Measurements from ENCODE around the gene SLX9. TPM values are rescaled to one million over a fixed set of nuclear protein-coding genes. Genes with fewer than 3 reads are reported as not detected.
A peak's percentile ranks its signal among the peaks of the same experiment; 100 is the strongest.

The SLX9 gene
- polyA plus RNA-seq, 6 donors from 2014 or later, result 7.8 to 14.2 (median 12.3) TPM

DNA sequence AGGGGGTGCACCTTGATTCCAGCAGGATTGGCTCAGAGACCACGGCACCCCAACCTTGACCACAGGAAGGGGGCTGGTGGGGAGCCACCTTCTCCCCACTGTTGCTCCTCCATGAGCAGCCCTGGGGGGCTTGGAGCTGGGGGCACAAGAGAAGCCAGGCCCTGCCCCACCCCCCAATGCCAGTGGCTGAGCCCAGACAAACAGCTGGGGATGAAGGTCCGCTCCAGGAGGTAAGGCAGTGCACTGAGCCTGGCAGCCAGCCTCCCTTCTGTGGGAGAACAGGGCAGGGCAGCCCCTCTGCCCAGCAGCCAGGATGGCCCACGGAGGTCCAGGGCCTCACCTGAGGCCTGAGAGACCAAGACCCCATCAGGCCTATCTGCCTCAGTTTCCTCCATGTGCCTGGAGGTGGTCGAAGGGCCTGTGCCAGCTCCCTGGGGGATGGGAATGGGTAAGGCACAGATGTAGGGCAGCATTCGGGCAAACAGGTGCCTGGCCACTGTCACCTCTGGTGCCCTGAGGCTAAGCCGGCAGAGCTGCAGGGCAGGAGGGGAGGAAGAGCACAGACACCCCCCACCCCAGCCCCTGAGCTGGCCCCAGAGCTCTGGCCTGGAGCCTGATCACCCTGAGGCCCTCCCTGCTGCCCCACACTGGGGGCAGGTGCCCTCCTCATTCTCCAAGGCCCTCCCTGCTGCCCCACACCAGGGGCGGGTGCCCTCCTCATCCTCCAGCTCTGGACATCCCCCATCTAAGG is 26.2 kb upstream of the SLX9 start:
- H3K27me3 Mint-ChIP-seq, result no peaks in the 10 kb centered on the region
- H3K4me1 Mint-ChIP-seq, result peaks cover 56 to 90% (median 87%) of the 10 kb centered on the region in 3 donors
- no peak for DNase-seq
- no peaks in the 10 kb centered on the region for H3K9me3 Mint-ChIP-seq
- peak overlapping the region; percentile 67 to 92 (median 83) for H3K4me3 Mint-ChIP-seq
- no peak for ATAC-seq (ENCODE audit: low read depth in 2 of 2)
- peaks cover 5 to 8% of the 10 kb centered on the region in 2 donors for H3K36me3 Mint-ChIP-seq
- H3K27ac Mint-ChIP-seq, result peak overlapping the region; percentile 91 to 96 (median 93)

GRCh38 chr21:44914176-44914874 is 25.5 kb upstream of the SLX9 start:
- ATAC-seq (ENCODE audit: low read depth in 2 of 2) (peak; percentile 58 to 74), DNase-seq (peak; percentile 55)
- Mint-ChIP-seq H3K27ac (peak overlapping the region; percentile 91 to 96 (median 93)), H3K4me3 (peak overlapping the region; percentile 67 to 92 (median 83)), H3K9me3 (no peaks in the 10 kb centered on the region), H3K27me3 (no peaks in the 10 kb centered on the region), H3K4me1 (peaks cover 50 to 88% (median 84%) of the 10 kb centered on the region in 3 donors), H3K36me3 (peaks cover 1 to 3% of the 10 kb centered on the region in 2 donors)

DNA sequence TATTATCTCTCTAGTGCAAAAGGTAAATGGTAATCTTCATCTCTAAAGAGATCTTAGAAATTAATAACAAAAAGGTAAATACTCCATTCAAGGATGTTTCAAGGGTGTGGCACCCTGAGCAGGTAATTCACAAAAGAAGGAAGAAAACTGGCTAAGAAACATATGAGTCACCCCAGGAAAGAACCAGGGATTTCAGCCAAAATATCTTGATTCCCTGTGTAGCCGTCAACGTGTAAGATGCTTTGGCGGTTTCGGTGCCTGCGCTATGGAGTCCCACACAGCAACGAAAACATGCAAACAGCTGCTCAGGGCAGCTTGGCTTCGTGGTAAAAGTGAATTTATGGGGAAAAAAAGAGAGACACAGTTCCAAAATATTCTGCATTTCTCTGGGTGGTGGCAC is 22.9 kb upstream of the SLX9 start:
- H3K27me3 Mint-ChIP-seq, result no peaks in the 10 kb centered on the region
- no peak for DNase-seq

GRCh38 chr21:44917446-44918106 is 22.3 kb upstream of the SLX9 start:
- peaks cover 0 to 16% of the 10 kb centered on the region in 2 donors for H3K36me3 Mint-ChIP-seq
- H3K4me1 Mint-ChIP-seq, result peaks cover 49 to 89% (median 78%) of the 10 kb centered on the region in 3 donors
- H3K4me3 Mint-ChIP-seq, result peak overlapping the region; percentile 69 to 97 (median 86)
- no peaks in the 10 kb centered on the region for H3K27me3 Mint-ChIP-seq
- DNase-seq (no peak), ATAC-seq (ENCODE audit: low read depth in 2 of 2) (no peak)
- H3K27ac Mint-ChIP-seq, result peak overlapping the region in 4 of 6 donors; percentile 76 to 90 (median 79)
- peaks cover 0 to 2% (median 0%) of the 10 kb centered on the region in 7 donors for H3K9me3 Mint-ChIP-seq

More for the DNA sequence above, 22.9 kb upstream of the SLX9 start:
- peak overlapping the region in 7 of 8 donors; percentile 58 to 97 (median 83) for H3K4me3 Mint-ChIP-seq
- peak overlapping the region in 3 of 6 donors; percentile 67 to 86 (median 76) for H3K27ac Mint-ChIP-seq
- peaks cover 0 to 2% (median 0%) of the 10 kb centered on the region in 7 donors for H3K9me3 Mint-ChIP-seq
- no peak for ATAC-seq (ENCODE audit: low read depth in 2 of 2)
- peaks cover 55 to 88% (median 77%) of the 10 kb centered on the region in 3 donors for H3K4me1 Mint-ChIP-seq
- H3K36me3 Mint-ChIP-seq, result peaks cover 0 to 16% of the 10 kb centered on the region in 2 donors

- Mint-ChIP-seq H3K27me3 (no peaks in the 10 kb centered on the region), H3K9me3 (peaks cover 0 to 2% (median 0%) of the 10 kb centered on the region in 7 donors)
Measured at GRCh38 chr21:44918107-44918470, 21.7 kb upstream of the SLX9 start.

DNA sequence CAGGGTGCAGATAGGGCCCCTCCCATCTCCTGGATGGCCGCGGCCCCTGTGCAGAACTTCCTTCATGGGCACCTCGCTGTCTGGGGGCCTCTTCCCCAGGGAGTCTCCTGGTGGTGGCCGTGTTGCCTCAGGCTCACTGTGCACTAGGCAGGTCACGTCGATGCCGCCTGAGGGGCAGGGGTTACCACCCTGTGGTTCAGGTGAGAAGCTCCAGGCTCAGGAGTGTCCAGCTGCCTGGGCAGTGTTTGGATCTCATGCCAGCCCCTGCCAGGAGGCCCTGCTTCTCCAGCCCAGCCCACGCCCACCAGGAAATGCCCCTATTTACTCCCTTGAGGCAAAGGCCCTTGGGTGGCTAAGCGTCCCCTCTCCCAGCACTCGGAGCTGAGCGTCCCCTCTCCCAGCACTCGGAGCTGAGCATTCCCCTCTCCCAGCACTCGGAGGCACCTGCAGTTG is 21.2 kb upstream of the SLX9 start:
- peak overlapping the region in 3 of 6 donors; percentile 59 to 94 (median 78) for H3K27ac Mint-ChIP-seq
- no peak for DNase-seq
- H3K36me3 Mint-ChIP-seq, result peaks cover 0 to 16% of the 10 kb centered on the region in 2 donors
- peaks cover 53 to 91% (median 83%) of the 10 kb centered on the region in 3 donors for H3K4me1 Mint-ChIP-seq
- no peaks in the 10 kb centered on the region for H3K27me3 Mint-ChIP-seq
- peaks cover 0 to 2% (median 0%) of the 10 kb centered on the region in 7 donors for H3K9me3 Mint-ChIP-seq
- ATAC-seq (ENCODE audit: low read depth in 2 of 2), result no peak
- peak overlapping the region; percentile 71 to 97 (median 85) for H3K4me3 Mint-ChIP-seq

More at GRCh38 chr21:44918107-44918470, 21.7 kb upstream of the SLX9 start:
- Mint-ChIP-seq H3K36me3 (peaks cover 0 to 16% of the 10 kb centered on the region in 2 donors), H3K4me3 (peak overlapping the region in 7 of 8 donors; percentile 79 to 97 (median 83)), H3K27ac (peak overlapping the region in 3 of 6 donors; percentile 47 to 80 (median 78)), H3K4me1 (peaks cover 51 to 92% (median 82%) of the 10 kb centered on the region in 3 donors)
- no peak for ATAC-seq (ENCODE audit: low read depth in 2 of 2)
- no peak for DNase-seq

- Mint-ChIP-seq H3K4me1 (peaks cover 55 to 91% (median 86%) of the 10 kb centered on the region in 3 donors), H3K4me3 (peak overlapping the region; percentile 90 to 100 (median 98)), H3K36me3 (peaks cover 0 to 16% of the 10 kb centered on the region in 2 donors), H3K27me3 (no peaks in the 10 kb centered on the region), H3K9me3 (peaks cover 0 to 2% (median 0%) of the 10 kb centered on the region in 7 donors), H3K27ac (peak overlapping the region; percentile 49 to 100 (median 68))
- no peak for DNase-seq
- ATAC-seq (ENCODE audit: low read depth in 2 of 2), result no peak
Measured at GRCh38 chr21:44919111-44919912, 20.5 kb upstream of the SLX9 start.

DNA sequence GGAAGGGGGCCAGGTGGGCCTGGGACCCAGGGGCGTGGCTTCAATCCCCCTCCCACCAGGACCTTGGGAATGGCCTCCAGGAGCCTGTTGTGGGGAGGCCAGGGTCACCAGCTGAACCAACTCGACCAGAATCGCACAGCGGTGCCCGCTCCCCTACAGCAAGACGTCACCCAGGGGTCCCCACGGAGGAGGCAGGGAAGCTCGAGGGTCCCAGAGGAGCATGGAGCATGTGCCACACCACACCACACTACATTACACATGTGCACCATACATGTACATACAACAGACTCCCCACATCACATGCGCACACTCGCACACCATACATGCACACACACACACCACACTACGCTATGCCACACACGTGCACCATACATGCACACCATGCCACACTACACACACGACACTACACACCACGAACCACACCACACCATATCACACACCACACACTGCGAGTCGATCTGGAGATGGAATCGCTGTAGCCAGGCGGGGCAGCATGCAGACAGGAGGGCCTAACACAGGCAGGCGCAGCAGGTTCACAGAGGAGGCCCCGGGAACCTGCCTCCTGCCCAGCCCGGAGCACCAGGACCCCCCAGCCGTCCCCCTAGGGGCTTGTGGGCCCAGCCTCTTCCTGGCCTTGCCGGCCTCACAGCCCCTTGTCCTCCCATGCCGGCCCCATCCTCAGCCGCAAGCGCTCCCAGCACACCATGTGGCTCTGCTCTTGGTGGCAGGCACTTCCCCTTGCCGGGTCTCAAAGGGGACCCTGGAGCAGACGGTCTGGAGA is 19.7 kb upstream of the SLX9 start:
- no peak for DNase-seq
- ATAC-seq (ENCODE audit: low read depth in 2 of 2), result peak; percentile 8 to 9
- Mint-ChIP-seq H3K9me3 (peaks cover 0 to 2% (median 0%) of the 10 kb centered on the region in 7 donors), H3K4me1 (peaks cover 58 to 91% (median 86%) of the 10 kb centered on the region in 3 donors), H3K27ac (peak overlapping the region; percentile 99 to 100 (median 100)), H3K27me3 (no peaks in the 10 kb centered on the region), H3K4me3 (peak overlapping the region; percentile 90 to 100 (median 98)), H3K36me3 (peaks cover 0 to 16% of the 10 kb centered on the region in 2 donors)

- Mint-ChIP-seq H3K36me3 (peaks cover 0 to 16% of the 10 kb centered on the region in 2 donors), H3K27ac (peak within 1 kb of the TSS; percentile 99 to 100 (median 100)), H3K9me3 (peaks cover 0 to 2% (median 0%) of the 10 kb centered on the region in 7 donors), H3K27me3 (no peaks in the 10 kb centered on the region), H3K4me1 (peaks cover 55 to 90% (median 85%) of the 10 kb centered on the region in 3 donors), H3K4me3 (peak within 1 kb of the TSS; percentile 90 to 100 (median 98))
- ATAC-seq (ENCODE audit: low read depth in 2 of 2) (peak; percentile 90 to 92), DNase-seq (peak; percentile 85)
Measured at GRCh38 chr21:44920694-44921604, 18.9 kb upstream of the SLX9 start, which contains the start of gene ITGB2. ITGB2 (minus strand) TSS chr21:44920899; CDS start chr21:44910782, 10,117 bp downstream.

DNA sequence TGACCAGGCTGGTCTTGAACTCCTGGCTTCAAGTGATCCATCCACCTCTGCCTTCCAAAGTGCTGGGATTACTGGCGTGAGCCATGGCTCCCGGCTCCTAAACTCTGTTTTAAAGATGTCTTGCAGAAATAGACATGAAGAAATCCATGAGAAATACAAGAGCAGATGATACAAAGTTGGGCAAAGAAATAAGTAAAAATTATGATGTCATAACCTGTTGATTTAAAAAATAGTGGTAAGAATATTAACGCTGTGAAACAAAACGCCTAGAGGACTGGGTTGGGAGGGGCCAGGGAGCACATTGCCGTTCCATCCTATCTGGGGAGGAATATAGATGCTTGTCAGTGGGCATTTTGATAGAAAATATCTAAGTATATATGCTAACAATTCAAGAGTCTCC is 17.9 kb upstream of the SLX9 start:
- ATAC-seq (ENCODE audit: low read depth in 2 of 2), result no peak
- no peaks in the 10 kb centered on the region for H3K27me3 Mint-ChIP-seq
- peaks cover 61 to 91% (median 85%) of the 10 kb centered on the region in 3 donors for H3K4me1 Mint-ChIP-seq
- H3K36me3 Mint-ChIP-seq, result peaks cover 0 to 16% of the 10 kb centered on the region in 2 donors
- peak overlapping the region; percentile 67 to 100 (median 98) for H3K4me3 Mint-ChIP-seq
- peaks cover 0 to 2% (median 0%) of the 10 kb centered on the region in 7 donors for H3K9me3 Mint-ChIP-seq
- DNase-seq, result no peak
- peak overlapping the region; percentile 59 to 100 (median 97) for H3K27ac Mint-ChIP-seq
